WI38 (cell line): Measurements from ENCODE around the gene ZBTB25.

ENCODE experiments used
- H3K4me3 ChIP-seq: 2 replicates; pipeline ENCODE4 v1.5.1; 2011; ENCODE audit warnings: low read depth, mild to moderate bottlenecking, control low read depth, low read length
- TF ChIP-seq, protein P1 (sequence below): IDR thresholded peaks from 2 replicates; pipeline ENCODE4 v1.5.1; 2012; ENCODE audit warnings: low read depth, mild to moderate bottlenecking, control low read depth, low read length

Gene ZBTB25

DNA sequence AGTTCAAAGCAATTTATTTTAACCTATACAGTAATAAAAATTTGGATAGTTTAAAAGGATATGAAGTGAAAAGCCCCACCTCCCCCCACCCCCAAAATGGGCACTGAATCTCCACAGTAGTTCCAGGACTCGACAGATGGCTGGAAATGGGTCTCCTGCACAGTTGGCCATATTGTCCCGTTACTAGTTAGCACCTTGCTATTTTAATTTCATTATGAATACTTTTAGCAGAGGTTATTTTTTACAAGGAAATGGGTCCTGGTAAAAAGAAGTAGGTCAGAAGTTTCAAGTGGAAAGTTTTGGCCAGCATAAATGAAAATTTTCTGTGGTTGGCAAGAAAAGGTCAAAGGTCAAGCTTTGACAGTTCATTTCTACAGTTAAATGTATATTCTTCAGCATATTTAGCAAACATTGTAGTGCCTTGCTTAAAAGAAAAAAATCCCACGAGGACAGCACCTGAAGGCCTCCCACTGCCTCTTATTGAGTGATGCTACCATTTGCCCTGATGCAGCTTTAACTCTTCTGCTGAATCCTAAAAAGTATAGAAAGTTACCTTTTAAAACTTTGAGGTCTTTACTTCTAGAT, 87.2 kb downstream of the ZBTB25 start:
- TF ChIP-seq, protein P1, sequence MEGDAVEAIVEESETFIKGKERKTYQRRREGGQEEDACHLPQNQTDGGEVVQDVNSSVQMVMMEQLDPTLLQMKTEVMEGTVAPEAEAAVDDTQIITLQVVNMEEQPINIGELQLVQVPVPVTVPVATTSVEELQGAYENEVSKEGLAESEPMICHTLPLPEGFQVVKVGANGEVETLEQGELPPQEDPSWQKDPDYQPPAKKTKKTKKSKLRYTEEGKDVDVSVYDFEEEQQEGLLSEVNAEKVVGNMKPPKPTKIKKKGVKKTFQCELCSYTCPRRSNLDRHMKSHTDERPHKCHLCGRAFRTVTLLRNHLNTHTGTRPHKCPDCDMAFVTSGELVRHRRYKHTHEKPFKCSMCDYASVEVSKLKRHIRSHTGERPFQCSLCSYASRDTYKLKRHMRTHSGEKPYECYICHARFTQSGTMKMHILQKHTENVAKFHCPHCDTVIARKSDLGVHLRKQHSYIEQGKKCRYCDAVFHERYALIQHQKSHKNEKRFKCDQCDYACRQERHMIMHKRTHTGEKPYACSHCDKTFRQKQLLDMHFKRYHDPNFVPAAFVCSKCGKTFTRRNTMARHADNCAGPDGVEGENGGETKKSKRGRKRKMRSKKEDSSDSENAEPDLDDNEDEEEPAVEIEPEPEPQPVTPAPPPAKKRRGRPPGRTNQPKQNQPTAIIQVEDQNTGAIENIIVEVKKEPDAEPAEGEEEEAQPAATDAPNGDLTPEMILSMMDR: no peak

DNA sequence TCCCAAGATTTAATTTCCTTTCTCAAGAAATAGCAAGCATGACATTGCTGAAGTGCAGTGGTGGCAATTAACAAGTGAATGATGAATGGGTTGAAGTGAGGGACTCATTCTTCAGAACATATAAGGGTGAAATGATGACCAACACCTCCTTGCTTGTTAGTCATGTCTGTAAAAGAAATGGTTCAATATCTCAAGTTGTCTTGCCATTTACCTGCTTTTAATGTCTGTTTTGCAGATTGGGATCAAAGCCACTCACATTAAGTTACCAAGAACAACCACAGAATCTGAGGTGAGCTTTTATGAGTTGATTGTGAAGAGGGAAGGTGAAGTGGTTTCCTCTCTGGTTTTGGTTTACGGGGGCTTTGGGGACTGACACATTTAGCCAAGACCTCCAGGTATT, 91.4 kb downstream of the ZBTB25 start:
- TF ChIP-seq, protein P1: no peak

More for the DNA sequence above, 87.2 kb downstream of the ZBTB25 start:
- H3K4me3 ChIP-seq: no peak overlapping the region

DNA sequence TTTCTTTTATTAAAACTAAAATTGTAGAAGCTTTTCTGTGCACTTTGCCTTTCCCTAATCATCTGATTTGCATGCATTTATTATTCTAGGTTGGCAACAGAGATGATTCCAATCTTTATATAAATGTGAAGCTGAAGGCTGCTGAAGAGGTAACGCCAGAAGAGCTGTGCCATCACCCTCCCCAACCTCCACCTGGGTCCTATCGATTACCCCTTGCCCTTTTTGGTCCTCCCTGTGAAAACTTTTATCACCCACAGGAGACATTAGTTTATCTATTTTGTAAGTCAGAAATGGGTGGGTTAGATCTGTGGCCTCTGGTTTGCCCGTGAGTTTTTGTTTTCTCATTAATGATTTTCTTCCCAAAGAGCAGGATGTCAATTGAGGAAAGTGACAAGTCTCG, 92.6 kb downstream of the ZBTB25 start:
- no peak overlapping the region for H3K4me3 ChIP-seq
- TF ChIP-seq, protein P1: no peak

More for the DNA sequence above, 91.4 kb downstream of the ZBTB25 start:
- no peak overlapping the region for H3K4me3 ChIP-seq

DNA sequence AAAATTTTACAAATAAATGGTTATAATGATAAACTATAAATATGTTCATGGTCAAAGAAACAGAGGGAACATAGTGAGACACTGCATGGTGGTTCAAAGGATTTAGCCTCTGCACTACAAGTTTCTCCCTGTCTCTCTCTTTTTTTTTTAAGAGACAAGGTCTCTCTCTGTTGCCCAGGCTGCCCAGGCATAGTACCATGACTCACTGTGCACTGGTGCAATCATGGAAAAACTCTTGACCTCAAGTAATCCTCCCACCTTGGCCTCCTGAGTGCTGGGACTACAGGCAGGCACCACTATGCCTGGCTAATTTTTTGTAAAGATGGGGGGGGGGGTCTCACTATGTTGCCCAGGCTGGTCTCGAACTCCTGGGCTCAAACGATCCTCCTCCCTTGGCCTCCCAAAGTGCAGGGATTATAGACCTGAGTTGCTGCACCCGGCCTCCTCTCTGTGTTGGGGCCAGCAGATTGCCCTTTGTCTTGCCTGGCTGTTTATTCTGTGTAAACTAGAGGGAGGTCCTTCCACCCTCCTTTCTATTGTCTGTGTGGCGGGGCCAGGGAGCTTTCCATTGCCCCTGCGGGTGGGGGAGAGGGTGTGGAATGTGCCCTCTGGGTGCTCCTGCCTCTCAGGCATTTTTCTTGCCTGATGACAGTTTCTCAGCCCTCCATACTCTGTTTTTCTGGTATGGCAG, 93.4 kb downstream of the ZBTB25 start:
- no peak overlapping the region for H3K4me3 ChIP-seq
- TF ChIP-seq, protein P1: no peak

DNA sequence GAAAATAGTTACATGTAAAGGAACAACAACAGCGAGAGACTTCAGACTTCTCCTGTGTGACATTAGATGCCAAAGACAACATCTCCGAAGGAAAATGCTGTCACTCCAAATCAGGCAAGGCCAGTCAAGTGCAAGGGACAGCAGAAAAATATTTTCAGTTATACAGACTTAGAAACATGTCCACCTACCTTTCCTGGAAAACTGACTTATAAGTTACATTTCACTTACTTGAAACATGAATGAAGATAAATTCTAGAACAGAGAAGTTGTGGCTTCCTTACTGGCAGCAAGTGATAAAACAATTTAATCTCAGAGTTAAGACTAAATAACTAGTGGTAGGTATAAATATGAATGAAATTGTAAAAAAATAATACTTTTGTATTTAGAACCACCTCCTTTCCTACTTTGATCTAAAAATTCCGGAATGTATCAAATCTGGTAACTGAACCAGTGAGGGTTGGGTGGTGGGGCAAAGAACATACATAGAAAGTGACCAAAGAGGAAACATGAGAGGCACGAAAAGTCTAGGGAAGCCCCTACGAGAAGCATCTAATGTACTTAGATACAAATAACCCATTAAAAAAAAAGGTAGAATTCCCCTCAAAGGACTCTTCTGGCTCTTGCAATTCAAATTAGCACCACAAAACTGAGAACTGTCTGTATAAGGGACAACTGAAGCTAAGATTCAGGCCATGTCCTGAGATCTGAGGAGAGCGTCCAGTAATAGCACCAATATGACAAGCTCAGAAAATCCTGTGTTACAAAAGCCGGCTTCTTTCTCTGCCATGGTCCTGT, 94.3 kb downstream of the ZBTB25 start:
- H3K4me3 ChIP-seq: no peak overlapping the region
- TF ChIP-seq, protein P1: no peak

DNA sequence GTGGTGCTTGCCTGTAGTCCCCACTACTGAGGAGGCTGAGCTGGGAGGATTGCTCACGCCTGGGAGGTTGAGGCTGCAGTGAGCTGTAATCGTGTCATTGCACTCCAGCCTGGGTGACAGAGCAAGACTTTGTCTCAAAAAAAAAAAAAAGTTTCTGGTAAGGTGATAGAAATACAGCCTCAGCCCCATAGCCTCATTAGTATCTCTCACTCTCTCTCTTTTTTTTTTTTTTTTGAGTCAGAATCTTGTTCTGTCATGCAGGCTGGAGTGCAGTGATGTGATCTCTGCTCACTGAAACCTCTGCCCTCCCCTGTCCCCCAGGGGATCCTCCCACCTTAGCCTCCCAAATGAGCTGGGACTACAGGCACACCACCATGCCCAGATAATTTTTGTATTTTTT, 96.3 kb downstream of the ZBTB25 start:
- TF ChIP-seq, protein P1: no peak
- H3K4me3 ChIP-seq: no peak overlapping the region

DNA sequence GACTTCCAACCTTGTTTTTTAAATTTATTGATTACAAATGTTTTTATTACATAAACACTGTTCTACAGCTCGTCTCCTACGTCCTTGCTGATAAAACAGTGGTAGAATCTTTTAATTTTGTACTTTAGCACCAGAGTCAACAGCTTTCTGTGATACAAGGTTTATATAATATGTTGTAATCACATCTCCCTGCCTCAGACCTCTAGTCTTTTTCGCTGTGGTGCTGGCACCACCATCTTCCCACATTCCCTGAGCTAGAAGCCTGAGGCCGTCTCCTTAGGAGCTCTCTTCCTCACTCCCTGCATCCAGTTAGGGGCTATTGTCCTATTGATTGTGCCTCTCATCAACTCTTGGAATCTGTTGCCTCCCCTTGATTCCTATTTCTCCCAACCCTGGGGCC, 98.3 kb downstream of the ZBTB25 start:
- no peak overlapping the region for H3K4me3 ChIP-seq
- TF ChIP-seq, protein P1: no peak
